ENCODE measurements around the gene PPP1R3F.

PPP1R3F gene

DNA sequence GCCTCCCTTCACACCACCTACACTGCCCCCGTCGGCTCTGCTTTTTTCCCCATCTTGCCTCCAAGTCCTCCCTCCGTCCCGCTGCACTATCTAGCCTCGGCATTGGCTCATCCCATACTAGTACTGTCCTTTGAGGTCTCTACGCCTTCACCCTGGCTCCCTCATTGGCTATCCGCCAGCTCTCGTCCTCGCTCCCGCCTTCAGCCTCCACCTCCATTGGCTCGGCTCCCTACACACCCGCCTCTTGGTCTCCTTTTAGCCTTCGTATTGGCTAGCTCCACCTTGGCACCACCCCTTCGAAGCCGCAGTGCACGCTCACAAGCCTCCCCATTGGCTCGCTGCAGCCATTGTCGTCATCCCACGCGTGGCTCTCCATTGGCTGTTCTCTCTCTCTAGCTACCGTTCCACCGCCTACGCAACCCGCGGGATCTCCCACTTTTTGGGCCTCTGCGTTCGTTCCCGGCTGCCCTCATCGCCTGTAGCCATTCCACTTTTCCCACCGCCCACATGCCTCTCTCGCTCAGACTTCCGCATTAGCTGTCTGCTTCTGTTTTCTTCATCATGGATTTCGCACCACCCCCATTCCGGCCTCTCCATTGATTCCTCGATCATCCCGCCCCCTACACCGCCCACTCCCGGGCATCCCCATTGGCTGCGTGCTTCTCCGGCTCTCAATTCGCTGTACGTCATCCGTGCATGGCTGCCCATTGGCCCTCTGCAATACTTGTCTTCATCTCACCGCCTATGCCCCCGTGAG lies 405 bp upstream of the PPP1R3F start:
- peaks cover 19% of the 10 kb centered on the region; the same call in 1 of the 2 replicates for H3K79me2 ChIP-seq (ENCODE audit: insufficient read depth, low read length)
- H3K27me3 ChIP-seq (ENCODE audit: insufficient read depth, low read length, poor library complexity, severe bottlenecking) = no peaks in the 10 kb centered on the region
- peak overlapping the region; percentile 79 for H3K4me2 ChIP-seq (ENCODE audit: low read depth, low read length, poor library complexity, severe bottlenecking)
- TF ChIP-seq, protein P1, sequence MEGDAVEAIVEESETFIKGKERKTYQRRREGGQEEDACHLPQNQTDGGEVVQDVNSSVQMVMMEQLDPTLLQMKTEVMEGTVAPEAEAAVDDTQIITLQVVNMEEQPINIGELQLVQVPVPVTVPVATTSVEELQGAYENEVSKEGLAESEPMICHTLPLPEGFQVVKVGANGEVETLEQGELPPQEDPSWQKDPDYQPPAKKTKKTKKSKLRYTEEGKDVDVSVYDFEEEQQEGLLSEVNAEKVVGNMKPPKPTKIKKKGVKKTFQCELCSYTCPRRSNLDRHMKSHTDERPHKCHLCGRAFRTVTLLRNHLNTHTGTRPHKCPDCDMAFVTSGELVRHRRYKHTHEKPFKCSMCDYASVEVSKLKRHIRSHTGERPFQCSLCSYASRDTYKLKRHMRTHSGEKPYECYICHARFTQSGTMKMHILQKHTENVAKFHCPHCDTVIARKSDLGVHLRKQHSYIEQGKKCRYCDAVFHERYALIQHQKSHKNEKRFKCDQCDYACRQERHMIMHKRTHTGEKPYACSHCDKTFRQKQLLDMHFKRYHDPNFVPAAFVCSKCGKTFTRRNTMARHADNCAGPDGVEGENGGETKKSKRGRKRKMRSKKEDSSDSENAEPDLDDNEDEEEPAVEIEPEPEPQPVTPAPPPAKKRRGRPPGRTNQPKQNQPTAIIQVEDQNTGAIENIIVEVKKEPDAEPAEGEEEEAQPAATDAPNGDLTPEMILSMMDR (conservative IDR thresholded peaks at IDR 0.05; ENCODE audit: low read length) = no peak
- TF ChIP-seq EZH2phosphoT487 (IDR thresholded peaks at IDR 0.05; ENCODE audit: borderline replicate concordance) = no peak
- H3K4me3 ChIP-seq (ENCODE audit: low read length, poor library complexity, severe bottlenecking) = peak overlapping the region; percentile 86
- peaks cover 8% of the 10 kb centered on the region for H4K20me1 ChIP-seq (ENCODE audit: insufficient read depth, low read length, poor library complexity, severe bottlenecking)
- H3K9me3 ChIP-seq (ENCODE audit: insufficient read depth, low read depth, low read length) = no peaks in the 10 kb centered on the region
- peak overlapping the region; percentile 98 for H2AFZ ChIP-seq (ENCODE audit: low read length)
- H3F3A ChIP-seq (ENCODE audit: low read depth) = no peaks in the 10 kb centered on the region
- peaks cover 24% of the 10 kb centered on the region for H3K4me1 ChIP-seq (ENCODE audit: insufficient read depth, low read length, poor library complexity, severe bottlenecking)
- H3K9ac ChIP-seq (ENCODE audit: low read depth, low read length, poor library complexity, severe bottlenecking) = peak overlapping the region; percentile 87
- H3K9me2 ChIP-seq (replicated peaks; ENCODE audit: low read depth, low read length) = no peaks in the 10 kb centered on the region
- H3K36me3 ChIP-seq (ENCODE audit: insufficient read depth, low read length) = no peaks in the 10 kb centered on the region

DNA sequence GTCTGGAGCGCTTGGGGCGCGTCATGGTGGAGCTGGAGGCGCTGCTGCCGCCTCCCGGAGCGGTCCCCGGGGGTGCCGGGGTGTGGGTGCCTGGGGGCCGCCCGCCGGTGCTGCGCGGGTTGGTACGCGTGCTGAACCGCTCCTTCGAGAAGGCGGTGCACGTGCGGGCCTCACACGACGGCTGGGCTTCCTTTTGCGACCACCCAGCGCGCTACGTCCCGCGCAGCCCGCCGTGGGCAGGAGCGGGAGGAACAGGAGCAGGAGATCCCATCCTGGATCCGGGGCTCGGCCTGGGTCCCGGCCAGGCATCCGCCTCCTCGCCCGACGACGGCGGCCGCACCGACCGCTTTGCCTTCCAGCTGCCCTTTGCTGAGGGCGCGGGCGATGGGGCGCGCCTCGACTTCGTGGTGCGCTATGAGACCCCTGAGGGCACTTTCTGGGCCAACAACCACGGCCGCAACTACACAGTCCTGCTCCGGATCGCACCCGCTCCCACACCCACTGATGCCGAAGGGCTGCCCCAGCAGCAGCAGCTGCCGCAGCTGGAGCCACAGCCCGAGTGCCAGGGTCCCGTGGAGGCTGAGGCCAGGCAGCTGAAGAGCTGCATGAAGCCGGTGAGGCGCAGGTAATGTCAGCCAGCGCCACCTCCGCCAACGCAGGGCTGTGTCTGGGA lies 792 bp downstream of the PPP1R3F start:
- peak overlapping the region; percentile 83 for H3K4me2 ChIP-seq (ENCODE audit: low read depth, low read length, poor library complexity, severe bottlenecking)
- H3K4me3 ChIP-seq (ENCODE audit: low read length, poor library complexity, severe bottlenecking) = peak overlapping the region; percentile 86
- peaks cover 19% of the 10 kb centered on the region; the same call in 1 of the 2 replicates for H3K79me2 ChIP-seq (ENCODE audit: insufficient read depth, low read length)
- H3K4me1 ChIP-seq (ENCODE audit: insufficient read depth, low read length, poor library complexity, severe bottlenecking) = peaks cover 28% of the 10 kb centered on the region
- H3K36me3 ChIP-seq (ENCODE audit: insufficient read depth, low read length) = no peaks in the 10 kb centered on the region
- H4K20me1 ChIP-seq (ENCODE audit: insufficient read depth, low read length, poor library complexity, severe bottlenecking) = peaks cover 8% of the 10 kb centered on the region
- H2AFZ ChIP-seq (ENCODE audit: low read length) = no peak overlapping the region; the same call in 1 of the 2 replicates
- TF ChIP-seq, protein P1 (conservative IDR thresholded peaks at IDR 0.05; ENCODE audit: low read length) = no peak
- TF ChIP-seq EZH2phosphoT487 (IDR thresholded peaks at IDR 0.05; ENCODE audit: borderline replicate concordance) = no peak
- no peaks in the 10 kb centered on the region for H3F3A ChIP-seq (ENCODE audit: low read depth)
- no peaks in the 10 kb centered on the region for H3K9me2 ChIP-seq (replicated peaks; ENCODE audit: low read depth, low read length)
- no peaks in the 10 kb centered on the region for H3K27me3 ChIP-seq (ENCODE audit: insufficient read depth, low read length, poor library complexity, severe bottlenecking)
- H3K9me3 ChIP-seq (ENCODE audit: insufficient read depth, low read depth, low read length) = no peaks in the 10 kb centered on the region
- peak overlapping the region; percentile 80 for H3K9ac ChIP-seq (ENCODE audit: low read depth, low read length, poor library complexity, severe bottlenecking)

DNA sequence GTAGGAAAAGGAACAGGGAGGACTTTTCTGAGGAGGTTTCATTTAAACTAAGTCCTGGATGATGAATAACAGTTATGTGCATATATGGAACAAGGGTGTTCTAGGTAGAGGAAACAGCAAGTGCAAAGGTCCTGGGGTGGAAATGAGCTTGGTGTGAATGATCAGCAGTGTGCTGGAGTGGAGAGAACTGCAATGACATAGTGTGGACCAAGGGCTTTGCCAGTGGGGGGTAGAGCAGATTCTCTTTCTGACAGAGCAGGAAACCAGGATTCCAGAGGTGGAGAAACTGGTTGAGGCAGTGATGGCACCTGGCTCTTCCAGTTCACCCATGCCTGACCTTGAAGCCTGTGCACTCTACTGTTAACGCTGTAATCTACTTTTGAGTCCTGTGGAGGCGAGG lies 1.7 kb downstream of the PPP1R3F start:
- peaks cover 8% of the 10 kb centered on the region for H4K20me1 ChIP-seq (ENCODE audit: insufficient read depth, low read length, poor library complexity, severe bottlenecking)
- peak overlapping the region; percentile 86 for H3K4me3 ChIP-seq (ENCODE audit: low read length, poor library complexity, severe bottlenecking)
- no peaks in the 10 kb centered on the region for H3K9me3 ChIP-seq (ENCODE audit: insufficient read depth, low read depth, low read length)
- no peaks in the 10 kb centered on the region for H3K36me3 ChIP-seq (ENCODE audit: insufficient read depth, low read length)
- no peak overlapping the region for H2AFZ ChIP-seq (ENCODE audit: low read length)
- no peaks in the 10 kb centered on the region for H3F3A ChIP-seq (ENCODE audit: low read depth)
- H3K27me3 ChIP-seq (ENCODE audit: insufficient read depth, low read length, poor library complexity, severe bottlenecking) = no peaks in the 10 kb centered on the region
- H3K79me2 ChIP-seq (ENCODE audit: insufficient read depth, low read length) = peaks cover 19% of the 10 kb centered on the region; the same call in 1 of the 2 replicates
- peak overlapping the region; percentile 80 for H3K9ac ChIP-seq (ENCODE audit: low read depth, low read length, poor library complexity, severe bottlenecking)
- H3K9me2 ChIP-seq (replicated peaks; ENCODE audit: low read depth, low read length) = no peaks in the 10 kb centered on the region
- peak overlapping the region; percentile 83 for H3K4me2 ChIP-seq (ENCODE audit: low read depth, low read length, poor library complexity, severe bottlenecking)
- H3K4me1 ChIP-seq (ENCODE audit: insufficient read depth, low read length, poor library complexity, severe bottlenecking) = peaks cover 28% of the 10 kb centered on the region
- TF ChIP-seq EZH2phosphoT487 (IDR thresholded peaks at IDR 0.05; ENCODE audit: borderline replicate concordance) = no peak
- TF ChIP-seq, protein P1 (conservative IDR thresholded peaks at IDR 0.05; ENCODE audit: low read length) = no peak
